Kidney (tissue), 14 donors: ENCODE data around the gene NHSL1. TPM values are rescaled to one million over a fixed set of nuclear protein-coding genes. Genes with fewer than 3 reads are reported as not detected.

Source experiments
- DNase-seq, 5 donors: peaks; one replicate each; pipeline ENCODE4 v3.0.0-alpha.2; 2013 to 2020
- FAIRE-seq: peaks from 2 replicates; lab custom pipeline; 2012; peaks lifted over from hg19 to GRCh38; lab: Jason Lieb, UNC
- H3K27ac ChIP-seq, 2 donors: one replicate each; pipeline ENCODE4 v1.7.0; 2013; ENCODE audit warnings: low read depth in 2 of 2, low read length in 2 of 2, inconsistent platforms in 1 of 2
- H3K27me3 ChIP-seq: one replicate; pipeline ENCODE4 v1.7.1; 2013; ENCODE audit warnings: low read length, inconsistent platforms; ENCODE audit not compliant: control insufficient read depth, insufficient read depth
- H3K36me3 ChIP-seq, 3 donors: one replicate each; pipeline versions ENCODE4 v1.7.0 to v1.7.1; 2013; ENCODE audit warnings: low read length in 3 of 3, control low read depth in 1 of 3, inconsistent platforms in 1 of 3; ENCODE audit not compliant: insufficient read depth in 3 of 3, control insufficient read depth in 2 of 3
- H3K4me1 ChIP-seq, 3 donors: one replicate each; pipeline versions ENCODE4 v1.7.0 to v1.7.1; 2013; ENCODE audit warnings: low read length in 3 of 3, inconsistent platforms in 1 of 3, low read depth in 1 of 3; ENCODE audit not compliant: control insufficient read depth in 2 of 3, insufficient read depth in 2 of 3
- H3K4me3 ChIP-seq, 3 donors: one replicate each; pipeline versions ENCODE4 v1.7.0 to v1.8.1; 2013; ENCODE audit warnings: low read length in 3 of 3, control low read depth in 1 of 3, inconsistent platforms in 1 of 3
- H3K9ac ChIP-seq, 3 donors: one replicate each; pipeline versions ENCODE4 v1.7.0 to v1.7.1; 2013; ENCODE audit warnings: low read length in 3 of 3, control low read depth in 1 of 3, inconsistent platforms in 1 of 3
- H3K9me3 ChIP-seq, 3 donors: one replicate each; pipeline versions ENCODE4 v1.7.0 to v1.7.1; 2013; ENCODE audit warnings: low read length in 3 of 3, control low read depth in 1 of 3, inconsistent platforms in 1 of 3; ENCODE audit not compliant: control insufficient read depth in 2 of 3, insufficient read depth in 1 of 3
- CTCF ChIP-seq: IDR thresholded peaks from 3 replicates; pipeline ENCODE4 v1.5.1; 2012; ENCODE audit warnings: mild to moderate bottlenecking, moderate library complexity, borderline replicate concordance; ENCODE audit not compliant: insufficient read depth; ENCODE audit errors: extremely low read depth
- intact Hi-C: fragments of 100-400 bp; cut with DNase I; formaldehyde crosslinking; loops from one replicate; pipeline ENCODE4 v1.11.1; 2022
- polyA plus RNA-seq: library from polyadenylated mRNA; stranded (reverse); fragments of 350-450 nt; fragmentation: Illumina TruSeq; extraction: RNeasy Lipid Tissue Mini Kit (QIAGEN cat#74804); gene quantifications from one replicate; pipeline ENCODE4 v1.2.3, GENCODE V29; 2014; ENCODE audit warnings: low read depth, low replicate concordance; ENCODE audit not compliant: insufficient read depth
- total RNA-seq: library from RNA; stranded (reverse); fragmentation: NEBNext Ultra II Directional; extraction: Animal tissue kit (Norgen Biotek cat#: 25700); gene quantifications from one replicate; pipeline ENCODE4 v1.2.1, GENCODE V29; 2021
- donor health status: control.
- donor health status: control.
- donor health status: control.
- donor health status: control.
- donor health status: control.
- donor health status: DM: yes; HTN: yes; CAD: no.
- donor health status: Normal renal cell carcinoma (clear cell type).

The NHSL1 gene
- total and polyA plus RNA-seq, 2 donors from 2014 or later: 4.4 to 31.4 TPM

GRCh38 chr6:138416206-138416605 is 83.1 kb downstream of the NHSL1 start:
- peaks cover 8 to 17% (median 16%) of the 10 kb centered on the region in 3 donors for H3K36me3 ChIP-seq
- H3K9me3 ChIP-seq: peaks cover 0 to 4% (median 0%) of the 10 kb centered on the region in 3 donors
- no peak for DNase-seq
- H3K9ac ChIP-seq: no peak overlapping the region
- no peak for FAIRE-seq
- H3K27ac ChIP-seq: no peak overlapping the region
- no peak overlapping the region for H3K4me3 ChIP-seq
- intact Hi-C loops: no loop called here
- TF ChIP-seq CTCF: no peak
- no peaks in the 10 kb centered on the region for H3K4me1 ChIP-seq
- H3K27me3 ChIP-seq: no peaks in the 10 kb centered on the region

DNA sequence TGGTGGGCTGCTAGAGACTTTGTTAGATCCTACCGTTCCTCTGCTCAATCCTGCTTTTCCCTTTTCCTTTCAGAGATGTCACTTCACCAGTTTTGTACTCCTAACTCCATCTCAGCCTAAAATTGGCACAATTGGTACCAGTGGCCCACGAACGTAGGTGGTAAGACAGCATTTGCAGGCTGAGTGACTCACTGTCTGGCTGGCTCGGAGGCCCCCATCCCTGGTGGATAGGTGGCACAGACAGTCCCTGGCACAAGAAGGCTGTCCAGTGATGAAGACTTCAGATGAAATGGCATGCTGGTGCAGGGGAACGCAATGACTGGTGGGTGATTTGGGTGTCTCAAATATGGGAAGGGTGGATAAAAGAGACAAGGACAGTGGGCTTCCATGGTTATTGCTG is 84.2 kb downstream of the NHSL1 start:
- FAIRE-seq (no peak), DNase-seq (no peak)
- no peaks in the 10 kb centered on the region for H3K4me1 ChIP-seq
- intact Hi-C loops: no loop called here
- H3K4me3 ChIP-seq: no peak overlapping the region
- H3K27ac ChIP-seq: no peak overlapping the region
- no peak overlapping the region for H3K9ac ChIP-seq
- H3K36me3 ChIP-seq: peaks cover 9 to 20% (median 18%) of the 10 kb centered on the region in 3 donors
- TF ChIP-seq CTCF: no peak
- peaks cover 0 to 4% (median 0%) of the 10 kb centered on the region in 3 donors for H3K9me3 ChIP-seq
- no peaks in the 10 kb centered on the region for H3K27me3 ChIP-seq

GRCh38 chr6:138410972-138411880 is 88.1 kb downstream of the NHSL1 start:
- Histone ChIP-seq H3K4me1 (no peaks in the 10 kb centered on the region), H3K9ac (no peak overlapping the region), H3K36me3 (peaks cover 13 to 47% (median 29%) of the 10 kb centered on the region in 3 donors), H3K4me3 (no peak overlapping the region), H3K27me3 (no peaks in the 10 kb centered on the region), H3K27ac (no peak overlapping the region), H3K9me3 (no peaks in the 10 kb centered on the region)
- TF ChIP-seq CTCF: no peak
- DNase-seq (no peak), FAIRE-seq (no peak)
- intact Hi-C loops: no loop called here
